HEK293T (cell line): Measurements from ENCODE around the gene MRPS31.

Experiments used
- ARNT ChIP-seq: fragments of 450-650 bp; IDR thresholded peaks from 2 replicates; pipeline ENCODE4 v1.6.1; 2017; ENCODE audit warnings: mild to moderate bottlenecking
- LEF1 ChIP-seq: fragments of 450-650 bp; IDR thresholded peaks from 2 replicates; pipeline ENCODE4 v1.6.1; 2017; ENCODE audit warnings: mild to moderate bottlenecking, borderline replicate concordance
- NFRKB ChIP-seq: fragments of 450-650 bp; IDR thresholded peaks from 2 replicates; pipeline ENCODE4 v1.6.1; 2016; ENCODE audit warnings: mild to moderate bottlenecking, moderate library complexity
- SP1 ChIP-seq: fragments of 450-650 bp; IDR thresholded peaks from 2 replicates; pipeline ENCODE4 v1.6.1; 2017

DNA sequence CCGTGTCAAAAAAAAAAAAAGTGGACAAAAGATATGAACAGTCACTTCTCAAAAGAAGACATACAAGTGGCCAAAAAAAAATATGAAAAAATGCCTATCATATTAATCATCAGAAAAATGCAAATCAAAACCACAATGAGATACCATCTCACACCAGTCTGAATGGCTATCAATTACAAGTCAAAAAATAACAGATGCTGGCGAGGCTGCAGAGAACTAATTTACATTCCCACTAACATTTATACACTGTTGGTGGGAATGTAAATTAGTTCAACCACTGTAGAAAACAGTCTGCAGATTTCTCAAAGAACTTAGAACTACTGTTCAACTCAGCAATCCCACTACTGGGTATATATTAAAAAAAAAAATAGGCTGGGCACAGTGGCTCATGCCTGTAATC lies 78.0 kb downstream of the MRPS31 start:
- TF ChIP-seq LEF1 (no peak), ARNT (no peak), NFRKB (no peak), SP1 (no peak)
